HG02884 (cell line): ENCODE results near the gene TMEM61.

Experiments
- ATAC-seq: cut with Tn5 transposase; IDR thresholded peaks from one replicate; pipeline ENCODE4 v1.9.1; 2021; ENCODE audit warnings: mild to moderate bottlenecking, moderate library complexity; ENCODE audit not compliant: unreplicated experiment

The TMEM61 gene

DNA sequence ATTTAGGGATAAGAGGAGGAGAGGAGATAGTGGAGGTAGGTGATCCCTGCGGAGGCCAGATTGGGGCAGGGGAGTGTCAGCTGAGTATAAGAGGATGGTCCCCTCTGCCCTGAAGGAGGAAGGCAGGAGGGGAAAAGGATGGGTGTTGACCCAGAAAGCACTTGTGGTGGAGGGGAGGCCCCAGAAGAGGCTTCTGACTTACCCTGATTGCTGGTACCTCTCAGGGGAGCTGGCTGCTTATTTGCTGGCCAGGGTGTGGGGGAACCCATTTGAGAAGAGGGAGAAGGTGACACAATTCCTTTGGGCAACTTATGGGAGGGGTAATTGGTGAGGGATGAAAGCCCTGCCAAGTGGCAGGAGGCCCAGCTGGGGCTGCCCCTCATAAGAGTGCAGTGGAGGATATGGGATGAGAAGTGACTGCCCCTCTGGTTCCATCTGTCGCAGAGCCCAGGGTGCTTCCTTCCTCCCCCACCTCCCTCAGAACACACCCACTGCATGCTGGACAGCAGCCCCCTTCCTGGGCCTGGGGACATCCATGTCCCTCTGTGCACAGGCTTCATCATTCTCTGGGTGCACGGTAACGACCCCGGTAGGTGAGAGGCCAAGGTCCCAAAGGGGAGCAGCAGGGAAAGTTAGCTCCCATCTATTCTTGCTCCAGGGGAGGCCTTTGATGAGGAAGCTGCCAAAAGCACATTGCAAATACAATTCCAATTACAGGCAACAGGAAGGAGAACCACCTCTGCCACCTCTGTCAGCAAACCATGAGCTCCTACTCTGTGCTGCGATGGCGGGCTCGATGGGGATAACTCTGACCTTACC is 57.5 kb downstream of the TMEM61 start:
- no peak for ATAC-seq

DNA sequence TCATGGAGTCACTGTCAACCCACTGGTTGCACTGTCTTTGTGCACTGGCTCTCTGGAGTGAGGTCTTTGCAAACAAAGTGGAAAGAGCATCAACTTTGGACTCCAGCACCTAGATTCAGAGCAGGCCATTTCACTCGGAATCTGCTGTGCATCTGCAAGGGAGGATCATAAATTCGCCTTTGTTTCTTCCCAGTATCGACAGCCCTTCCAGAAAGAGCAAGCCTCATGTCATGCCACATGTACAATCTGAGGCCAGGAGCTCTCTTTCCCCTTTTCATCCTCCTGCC is 58.1 kb downstream of the TMEM61 start:
- ATAC-seq: no peak

DNA sequence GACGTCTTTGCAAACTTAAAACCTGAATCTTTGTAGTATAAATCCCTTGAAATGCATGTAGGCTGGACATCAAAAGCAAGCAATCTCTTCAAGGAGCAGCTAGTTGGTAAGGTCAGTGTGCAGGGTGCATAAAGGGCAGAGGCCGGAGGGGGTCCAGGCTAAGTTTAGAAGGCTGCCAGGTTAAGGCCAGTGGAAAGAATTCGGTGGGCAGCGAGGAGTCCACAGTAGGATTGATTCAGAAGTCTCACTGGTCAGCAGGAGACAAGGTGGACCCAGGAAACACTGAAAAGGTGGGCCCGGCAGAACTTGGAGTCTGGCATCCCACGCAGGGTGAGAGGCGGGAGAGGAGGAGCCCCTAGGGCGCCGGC is 58.5 kb downstream of the TMEM61 start:
- no peak for ATAC-seq

DNA sequence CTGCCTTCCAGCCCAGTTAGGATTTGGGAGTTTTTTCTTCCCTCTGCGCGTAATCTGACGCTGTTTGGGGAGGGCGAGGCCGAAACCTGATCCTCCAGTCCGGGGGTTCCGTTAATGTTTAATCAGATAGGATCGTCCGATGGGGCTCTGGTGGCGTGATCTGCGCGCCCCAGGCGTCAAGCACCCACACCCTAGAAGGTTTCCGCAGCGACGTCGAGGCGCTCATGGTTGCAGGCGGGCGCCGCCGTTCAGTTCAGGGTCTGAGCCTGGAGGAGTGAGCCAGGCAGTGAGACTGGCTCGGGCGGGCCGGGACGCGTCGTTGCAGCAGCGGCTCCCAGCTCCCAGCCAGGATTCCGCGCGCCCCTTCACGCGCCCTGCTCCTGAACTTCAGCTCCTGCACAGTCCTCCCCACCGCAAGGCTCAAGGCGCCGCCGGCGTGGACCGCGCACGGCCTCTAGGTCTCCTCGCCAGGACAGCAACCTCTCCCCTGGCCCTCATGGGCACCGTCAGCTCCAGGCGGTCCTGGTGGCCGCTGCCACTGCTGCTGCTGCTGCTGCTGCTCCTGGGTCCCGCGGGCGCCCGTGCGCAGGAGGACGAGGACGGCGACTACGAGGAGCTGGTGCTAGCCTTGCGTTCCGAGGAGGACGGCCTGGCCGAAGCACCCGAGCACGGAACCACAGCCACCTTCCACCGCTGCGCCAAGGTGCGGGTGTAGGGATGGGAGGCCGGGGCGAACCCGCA is 59.1 kb downstream of the TMEM61 start, which contains the start of gene PCSK9:
PCSK9 (plus strand) TSS at position 207 of the 741 bp plus-strand sequence; CDS start at position 497, 290 bp downstream.
- ATAC-seq: no peak

DNA sequence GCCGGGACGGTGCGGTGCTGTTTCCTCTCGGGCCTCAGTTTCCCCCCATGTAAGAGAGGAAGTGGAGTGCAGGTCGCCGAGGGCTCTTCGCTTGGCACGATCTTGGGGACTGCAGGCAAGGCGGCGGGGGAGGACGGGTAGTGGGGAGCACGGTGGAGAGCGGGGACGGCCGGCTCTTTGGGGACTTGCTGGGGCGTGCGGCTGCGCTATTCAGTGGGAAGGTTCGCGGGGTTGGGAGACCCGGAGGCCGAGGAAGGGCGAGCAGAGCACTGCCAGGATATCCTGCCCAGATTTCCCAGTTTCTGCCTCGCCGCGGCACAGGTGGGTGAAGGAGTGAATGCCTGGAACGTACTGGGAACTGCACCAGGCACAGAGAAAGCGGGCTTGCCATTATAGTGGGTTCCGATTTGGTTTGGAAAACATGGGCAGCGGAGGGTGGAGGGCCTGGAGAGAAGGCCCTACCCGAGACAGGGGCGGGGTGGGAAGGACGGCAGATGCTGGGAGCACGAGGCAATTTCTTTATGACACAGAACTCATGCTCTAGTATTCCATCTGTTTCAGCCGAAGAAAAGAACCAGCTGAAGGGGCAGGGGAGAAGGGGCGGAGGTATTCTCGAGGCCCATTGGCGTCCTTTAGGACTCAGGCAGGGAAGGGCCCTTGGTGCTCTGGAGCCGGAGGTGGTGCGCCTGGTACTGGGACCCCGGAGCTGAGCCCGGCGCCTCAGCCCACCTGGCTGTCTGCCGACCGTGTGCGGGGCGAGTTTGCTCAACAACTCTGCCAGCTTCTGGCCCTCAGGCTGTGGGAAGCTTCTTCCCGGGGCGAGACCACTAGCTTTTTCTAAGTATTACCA is 59.9 kb downstream of the TMEM61 start:
- ATAC-seq: no peak

DNA sequence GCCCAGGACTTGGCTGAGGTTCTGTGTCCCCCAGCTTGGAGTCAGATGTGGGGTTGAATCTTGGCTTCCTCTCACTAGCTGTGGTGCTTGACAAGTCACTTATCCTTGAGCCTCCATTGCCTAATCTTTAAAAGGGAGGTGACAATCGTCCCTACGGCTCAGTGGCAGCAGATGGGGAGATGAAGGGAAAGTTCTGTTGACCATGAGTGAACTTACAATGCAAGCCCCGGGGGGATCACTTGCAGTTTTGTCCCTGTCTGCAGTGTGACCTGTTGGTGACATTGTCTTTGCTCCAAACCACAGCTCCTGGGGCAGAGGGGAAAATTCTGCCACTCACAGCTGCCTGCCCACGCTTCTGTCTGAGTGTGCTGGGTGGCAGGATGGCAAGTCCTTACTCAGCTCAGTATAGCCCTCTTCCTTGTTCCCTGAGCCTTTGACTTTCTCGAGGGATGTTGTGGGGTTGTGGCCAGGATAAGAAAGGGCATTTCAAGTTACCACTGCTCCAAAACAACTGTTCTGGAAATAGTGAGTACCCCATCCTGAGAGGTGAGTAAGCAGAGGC is 60.6 kb downstream of the TMEM61 start:
- ATAC-seq: no peak

DNA sequence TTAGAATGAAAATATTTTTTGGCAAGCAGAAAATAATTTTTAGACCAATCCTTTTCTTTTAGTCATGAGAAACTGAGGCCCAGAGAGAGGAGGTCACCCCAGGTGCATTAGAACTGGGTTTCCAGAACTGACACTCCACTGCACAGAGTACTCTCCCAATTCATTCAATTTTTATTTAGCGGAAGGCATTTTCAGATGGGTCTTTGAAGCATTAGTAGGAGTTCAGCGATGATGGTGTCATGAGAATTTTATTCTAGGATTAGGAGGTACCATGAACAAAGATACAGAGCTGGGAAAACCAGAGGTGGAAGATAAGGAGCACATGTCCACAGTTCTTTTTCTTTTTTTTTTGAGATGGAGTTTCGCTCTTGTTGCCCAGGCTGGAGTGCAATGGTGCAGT is 61.2 kb downstream of the TMEM61 start:
- no peak for ATAC-seq
